B cell (primary cell): ENCODE results near the gene VSTM2L. TPM values are rescaled to one million over a fixed set of nuclear protein-coding genes. Genes with fewer than 3 reads are reported as not detected.

Experiments used
- ATAC-seq: fragments of 200-7000 bp; cut with Tn5 transposase; one replicate; pipeline ENCODE4 v1.10.0; 2021; ENCODE audit warnings: low read depth, mild to moderate bottlenecking, moderate number of reproducible peaks, moderate library complexity
- CTCF ChIA-PET: fragments of 350-600 bp; sonication (Branson Sonifier 250); formaldehyde crosslinking; loops from one replicate; lab custom pipeline; 2021; ENCODE audit warnings: antibody characterized with exemption, inconsistent platforms; lab: Charles Lee
- POLR2A ChIA-PET: fragments of 350-600 bp; sonication (Branson Sonifier 250); formaldehyde crosslinking; loops from one replicate; lab custom pipeline; 2021; ENCODE audit warnings: antibody characterized with exemption; lab: Charles Lee
- DNase-seq: peaks from one replicate; pipeline ENCODE4 v3.0.0; 2013
- H2AFZ ChIP-seq: 2 replicates; pipeline ENCODE4 v1.6.1; 2012; ENCODE audit warnings: mild to moderate bottlenecking, low read depth, low read length; ENCODE audit not compliant: insufficient read depth, poor library complexity, severe bottlenecking
- H3K27ac ChIP-seq, 2 donors: 1 replicate in 1 of 2; 2 replicates in 1 of 2; pipeline ENCODE4 v1.5.1; 2012 to 2013; ENCODE audit warnings: low read length in 2 of 2, mild to moderate bottlenecking in 2 of 2, moderate library complexity in 1 of 2
- H3K27me3 ChIP-seq, 4 experiments: fragments of 200-600 bp in 1 of 4; sonication (generic) in 1 of 4; replicated peaks in 1 of 4; 1 replicate in 2 of 4; 2 replicates in 2 of 4; pipeline versions ENCODE4 v1.6.1 to v1.7.0; 2013 to 2016; ENCODE audit warnings: low read length in 3 of 4, mild to moderate bottlenecking in 2 of 4, mixed read lengths in 1 of 4, moderate library complexity in 1 of 4; ENCODE audit not compliant: insufficient read depth in 4 of 4, control insufficient read depth in 3 of 4; ENCODE audit errors: control extremely low read depth in 1 of 4
- H3K36me3 ChIP-seq, 2 experiments: replicated peaks in 1 of 2; 1 replicate in 1 of 2; 2 replicates in 1 of 2; pipeline versions ENCODE4 v1.6.1 to v1.7.1; 2013; ENCODE audit warnings: low read length in 1 of 2; ENCODE audit not compliant: insufficient read depth in 2 of 2, control insufficient read depth in 1 of 2; ENCODE audit errors: control extremely low read depth in 1 of 2, extremely low read depth in 1 of 2
- H3K4me1 ChIP-seq, 2 donors: fragments of 200-600 bp in 1 of 2; sonication (generic) in 1 of 2; 1 replicate in 1 of 2; 2 replicates in 1 of 2; pipeline versions ENCODE4 v1.5.1 to v1.6.1; 2013 to 2017; ENCODE audit warnings: low read length in 2 of 2; ENCODE audit not compliant: control insufficient read depth in 2 of 2, insufficient read depth in 2 of 2
- H3K4me2 ChIP-seq: replicated peaks from 2 replicates; pipeline ENCODE3; 2012; ENCODE audit warnings: mild to moderate bottlenecking, low read depth, low read length; ENCODE audit not compliant: poor library complexity, severe bottlenecking
- H3K4me3 ChIP-seq, 5 experiments: fragments of 200-600 bp in 1 of 5; sonication (generic) in 1 of 5; 1 replicate in 3 of 5; 2 replicates in 2 of 5; pipeline versions ENCODE4 v1.5.1 to v1.7.0; 2011 to 2016; ENCODE audit warnings: low read length in 4 of 5, mild to moderate bottlenecking in 4 of 5, low read depth in 2 of 5, control low read depth in 1 of 5, moderate library complexity in 1 of 5; ENCODE audit not compliant: insufficient read depth in 1 of 5; ENCODE audit errors: control extremely low read depth in 1 of 5, extremely low read depth in 1 of 5
- H3K79me2 ChIP-seq: fragments of 200-600 bp; sonication (generic); one replicate; pipeline ENCODE4 v1.6.0; 2016; ENCODE audit warnings: low read length; ENCODE audit not compliant: control insufficient read depth, insufficient read depth
- H3K9ac ChIP-seq: fragments of 200-600 bp; sonication (generic); 2 replicates; pipeline ENCODE4 v1.6.1; 2017; ENCODE audit warnings: mild to moderate bottlenecking, low read length, moderate library complexity
- H3K9me3 ChIP-seq, 3 donors: one replicate each; pipeline versions ENCODE4 v1.6.1 to v1.7.1; 2013; ENCODE audit warnings: low read length in 2 of 3; ENCODE audit not compliant: control insufficient read depth in 2 of 3, insufficient read depth in 1 of 3; ENCODE audit errors: control extremely low read depth in 1 of 3
- H4K20me1 ChIP-seq: 2 replicates; pipeline ENCODE4 v1.6.0; 2012; ENCODE audit warnings: mild to moderate bottlenecking, low read length; ENCODE audit not compliant: insufficient read depth, control insufficient read depth, poor library complexity, severe bottlenecking
- H3K27ac Mint-ChIP-seq: one replicate; pipeline ENCODE4 v1.8.0; 2021; ENCODE audit warnings: mixed read lengths
- H3K27me3 Mint-ChIP-seq: one replicate; pipeline ENCODE4 v1.8.0; 2021; ENCODE audit warnings: mixed read lengths
- H3K4me1 Mint-ChIP-seq: one replicate; pipeline ENCODE4 v1.8.0; 2021; ENCODE audit warnings: mixed read lengths
- H3K4me3 Mint-ChIP-seq: one replicate; pipeline ENCODE4 v1.8.0; 2021; ENCODE audit warnings: mixed read lengths
- H3K9me3 Mint-ChIP-seq: one replicate; pipeline ENCODE4 v1.8.0; 2022; ENCODE audit warnings: mixed read lengths; ENCODE audit not compliant: insufficient read depth
- CTCF ChIP-seq: fragments of 200-600 bp; IDR thresholded peaks from one replicate; pipeline ENCODE4 v1.8.0; 2022; ENCODE audit warnings: antibody characterized with exemption, mild to moderate bottlenecking
- EZH2 ChIP-seq: IDR thresholded peaks from 2 replicates; pipeline ENCODE4 v1.6.1; 2012; ENCODE audit warnings: borderline replicate concordance, low read depth, mild to moderate bottlenecking, moderate library complexity, low read length; ENCODE audit not compliant: insufficient read depth, poor library complexity, severe bottlenecking
- WGBS: methylation state at CpG from one replicate; pipeline ENCODE4 v1.1.5; 2013; ENCODE audit warnings: missing lambda C conversion rate; ENCODE audit not compliant: insufficient coverage; 5-methylcytosine and 5-hydroxymethylcytosine counted together
- intact Hi-C: fragments of 100-400 bp; cut with micrococcal nuclease; formaldehyde crosslinking; loops from one replicate; pipeline ENCODE4 v1.10.0; 2022
- polyA plus RNA-seq: library from polyadenylated mRNA; depleted of rRNA; stranded (reverse); fragments of >200 nt; gene quantifications from 2 replicates; pipeline ENCODE4 v1.2.3, GENCODE V29; 2012
- total RNA-seq, 2 donors: library from RNA; stranded (reverse); fragments of 120-200 nt in 1 of 2; gene quantifications; 1 replicate in 1 of 2; 2 replicates in 1 of 2; pipeline versions ENCODE4 v1.2.3 to v1.2.4, GENCODE V29; 2013 to 2022

The VSTM2L gene
- total and polyA plus RNA-seq, 2 donors (not counting 1 experiment from before 2014, with no cell fraction given) = 0.25 TPM; not detected in 1

DNA sequence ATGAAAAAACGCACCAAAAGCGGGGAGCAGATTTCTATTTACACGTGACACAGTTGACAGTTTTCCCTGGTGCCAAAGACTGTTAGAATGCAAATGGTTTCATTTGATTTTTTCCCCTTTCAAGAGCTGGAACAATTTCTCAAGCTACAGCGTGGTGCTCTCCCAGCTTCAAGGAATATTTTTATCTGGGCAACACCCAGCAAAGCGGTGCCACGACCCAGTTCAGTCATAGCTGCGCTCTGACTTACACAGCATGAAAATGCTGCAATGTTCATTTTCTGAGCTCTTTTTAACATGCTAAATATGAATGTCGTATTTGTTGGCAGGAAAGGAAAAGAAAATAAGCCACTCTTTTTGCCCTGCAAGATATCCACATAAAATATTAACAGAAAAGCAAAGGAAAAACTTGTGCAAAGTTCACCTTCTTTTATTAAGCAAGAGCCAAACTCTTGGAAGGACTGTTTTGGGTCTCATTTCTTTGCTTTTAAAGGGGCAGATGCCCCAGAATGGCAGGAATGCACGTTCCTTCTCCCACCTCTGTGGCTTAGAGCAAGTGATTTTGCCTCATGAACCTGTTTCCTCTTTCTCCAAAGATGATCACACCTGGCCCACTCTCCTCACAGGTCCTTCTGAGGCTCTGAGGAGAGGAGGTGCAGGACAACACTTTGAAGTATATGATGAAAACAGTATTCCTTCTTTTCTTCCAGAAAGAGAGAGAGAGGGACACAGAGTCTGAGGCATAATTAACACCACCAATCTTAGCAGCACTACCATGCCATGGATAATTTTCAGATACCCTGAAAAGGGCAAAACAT lies 83.3 kb downstream of the VSTM2L start:
- Histone ChIP-seq H3K27me3 (no peaks in the 10 kb centered on the region), H3K4me1 (peaks cover 8 to 13% of the 10 kb centered on the region in 2 donors), H3K27ac (no peak overlapping the region), H3K4me3 (no peak overlapping the region), H4K20me1 (no peaks in the 10 kb centered on the region), H3K36me3 (peaks cover 2 to 50% of the 10 kb centered on the region in 2 experiments), H3K4me2 (no peak overlapping the region), H3K9me3 (no peaks in the 10 kb centered on the region), H3K79me2 (no peaks in the 10 kb centered on the region), H2AFZ (no peak overlapping the region), H3K9ac (no peak overlapping the region)
- CTCF ChIA-PET = no interaction called here
- ATAC-seq (no peak), DNase-seq (no peak)
- Mint-ChIP-seq H3K9me3 (no peaks in the 10 kb centered on the region), H3K4me3 (no peak overlapping the region), H3K4me1 (peaks cover 12% of the 10 kb centered on the region), H3K27me3 (no peaks in the 10 kb centered on the region), H3K27ac (no peak overlapping the region)
- no peak for TF ChIP-seq EZH2
- intact Hi-C loops = no loop called here
- WGBS = 83% methylated on average over 6 of the region's 9 CpGs
- POLR2A ChIA-PET = interaction anchor here (0.7 kb wide), 1 partner anchor 9 kb away, joined by 5 read pairs; no protein-coding TSS in a partner anchor

DNA sequence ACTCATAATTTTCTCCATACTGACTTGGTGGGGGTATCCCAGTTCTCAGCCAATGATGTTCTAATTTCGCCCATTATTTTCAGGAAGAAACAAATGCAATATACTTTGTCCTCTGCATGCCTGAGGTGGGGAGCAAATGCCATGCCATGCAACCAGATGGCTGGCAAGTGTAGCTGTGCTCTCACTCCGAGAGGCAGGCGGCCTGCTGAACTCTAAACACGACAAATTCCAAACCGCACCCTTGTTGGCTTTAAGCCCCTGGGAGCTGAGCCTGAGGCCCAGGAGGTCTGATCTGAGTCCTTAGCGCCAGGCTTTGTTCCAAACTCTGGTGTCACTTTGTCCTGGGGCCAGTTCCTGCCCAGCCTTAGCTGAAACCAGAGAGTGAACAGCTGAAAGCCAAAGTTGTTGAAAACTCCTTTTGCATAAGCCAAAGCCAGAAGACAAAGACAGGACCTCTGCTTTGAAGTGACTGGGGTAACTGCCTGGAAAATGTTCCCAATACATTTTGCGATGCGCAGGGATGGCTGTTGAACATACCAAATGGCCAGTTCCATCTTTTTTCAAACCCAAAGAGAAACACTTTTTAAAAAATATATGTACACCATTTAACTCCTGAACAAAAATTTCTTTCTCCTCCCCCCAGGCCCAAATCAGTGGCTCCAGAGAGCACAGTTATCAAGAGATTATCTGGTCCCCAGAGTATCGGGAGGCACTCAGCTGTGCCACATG lies 84.1 kb downstream of the VSTM2L start:
- intact Hi-C loops = no loop called here
- Histone ChIP-seq H2AFZ (no peak overlapping the region), H3K79me2 (no peaks in the 10 kb centered on the region), H3K27ac (no peak overlapping the region), H4K20me1 (peaks cover 6% of the 10 kb centered on the region), H3K4me3 (no peak overlapping the region), H3K4me1 (peaks cover 13 to 18% of the 10 kb centered on the region in 2 donors), H3K27me3 (no peaks in the 10 kb centered on the region), H3K36me3 (peaks cover 0 to 57% of the 10 kb centered on the region in 2 experiments), H3K9ac (no peak overlapping the region), H3K4me2 (no peak overlapping the region), H3K9me3 (no peaks in the 10 kb centered on the region)
- TF ChIP-seq CTCF = no peak
- no peak for TF ChIP-seq EZH2
- H3K9me3 Mint-ChIP-seq = no peaks in the 10 kb centered on the region
- POLR2A ChIA-PET = no interaction called here
- DNase-seq (no peak), ATAC-seq (no peak)
- H3K4me1 Mint-ChIP-seq = peaks cover 17% of the 10 kb centered on the region
- CTCF ChIA-PET = no interaction called here
- H3K27me3 Mint-ChIP-seq = no peaks in the 10 kb centered on the region
- H3K4me3 Mint-ChIP-seq = no peak overlapping the region
- no peak overlapping the region for H3K27ac Mint-ChIP-seq
- 99% methylated on average over 7 of the region's 9 CpGs for WGBS
